ENCODE data around the gene TEX261.
"Not testable (repeated sequence)": the region's sequence is repeated elsewhere in the genome, so short reads cannot be mapped to it uniquely, and the experiment has no call there.

Gene TEX261

DNA sequence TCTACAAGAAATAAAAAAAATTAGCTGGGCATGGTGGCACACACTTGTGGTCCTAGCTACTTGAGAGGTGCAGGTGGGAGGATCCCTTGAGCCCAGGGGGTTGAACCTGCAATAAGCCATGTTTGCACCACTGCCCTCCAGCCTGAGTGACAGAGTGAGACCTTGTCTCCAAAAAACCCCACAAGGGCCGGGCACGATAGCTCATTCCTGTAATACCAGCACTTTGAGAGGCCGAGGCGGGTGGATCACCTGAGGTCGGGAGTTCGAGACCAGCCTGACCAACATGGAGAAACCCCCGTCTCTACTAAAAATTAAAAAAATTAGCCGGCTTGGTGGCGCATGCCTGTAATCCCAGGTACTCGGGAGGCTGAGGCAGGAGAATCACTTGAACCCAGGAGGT is 5.3 kb upstream of the TEX261 start:
- DNase-seq, result not testable (repeated sequence)

DNA sequence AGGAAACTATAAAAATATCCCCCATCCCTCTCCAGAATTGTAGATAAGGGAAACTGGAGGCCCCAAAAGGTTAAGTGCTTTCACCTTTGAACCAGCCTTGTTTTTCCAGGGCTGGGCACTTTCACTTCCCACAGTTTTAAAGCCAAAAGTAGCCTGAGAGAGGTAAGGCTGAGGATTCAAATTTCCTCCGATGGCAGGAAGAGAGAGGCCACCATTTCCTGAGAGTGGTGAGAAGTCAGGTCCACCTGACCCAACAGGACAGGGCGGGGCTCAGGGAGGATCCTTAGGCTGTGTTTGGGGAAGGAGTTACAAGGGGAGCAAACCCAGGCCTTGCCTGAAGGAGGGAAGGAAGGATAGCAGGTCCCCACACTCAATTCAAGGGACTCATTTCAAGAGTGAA is 4.7 kb upstream of the TEX261 start:
- DNase-seq, result no peak

- DNase-seq, result not testable (repeated sequence)
These were observed 4.2 kb upstream of the TEX261 start for GRCh38 chr2:70998885-70999284.

DNA sequence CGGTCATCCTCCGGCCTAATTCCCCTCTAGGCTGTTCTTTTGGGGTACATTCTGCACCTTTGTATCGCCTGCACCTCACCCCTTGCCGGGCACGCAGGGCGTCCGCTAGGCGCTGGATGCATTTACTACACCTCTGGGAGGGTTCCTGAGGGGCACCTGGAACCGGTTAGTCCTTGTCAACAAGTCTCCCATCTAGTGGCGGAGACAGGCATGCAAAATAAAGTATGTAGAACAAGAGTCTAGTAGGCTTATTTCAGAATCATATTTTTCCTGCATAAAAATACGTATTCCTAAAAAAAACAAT is 705 bp upstream of the TEX261 start:
- peak; percentile 33 for DNase-seq

DNA sequence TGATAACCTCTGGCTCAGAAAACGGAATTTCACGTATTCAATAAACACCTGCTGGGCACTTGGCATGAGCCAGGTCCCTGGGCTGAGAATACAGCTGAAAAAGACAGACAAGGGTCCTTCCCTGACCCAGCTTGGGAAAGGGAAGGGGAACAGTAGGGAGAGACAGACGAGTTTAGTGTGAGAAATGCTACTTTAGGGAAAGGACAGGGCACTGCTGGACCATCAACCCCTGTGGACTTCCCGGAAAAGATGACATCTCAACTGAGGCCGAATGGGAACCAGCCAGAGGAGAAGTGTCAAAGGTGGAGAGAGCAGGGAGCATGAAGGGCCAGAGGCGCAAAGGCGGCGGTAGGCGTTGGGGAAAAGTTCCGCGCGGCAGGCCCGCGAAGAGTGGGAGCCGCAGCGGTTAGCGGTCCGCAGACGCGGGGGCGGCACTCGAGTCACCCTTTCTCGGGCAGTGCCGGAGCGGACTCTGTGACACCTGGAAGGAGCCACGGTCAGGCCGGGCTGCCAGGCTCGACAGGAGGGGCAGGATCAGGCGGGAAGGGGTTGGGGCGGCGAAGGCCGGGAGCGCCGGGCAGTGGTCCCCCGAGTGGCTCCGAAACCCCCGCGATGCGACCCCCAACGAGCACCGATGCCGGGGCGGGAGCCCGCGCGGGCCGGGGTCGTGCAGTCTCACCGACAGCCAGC is 519 bp downstream of the TEX261 start:
- DNase-seq, result no peak

DNA sequence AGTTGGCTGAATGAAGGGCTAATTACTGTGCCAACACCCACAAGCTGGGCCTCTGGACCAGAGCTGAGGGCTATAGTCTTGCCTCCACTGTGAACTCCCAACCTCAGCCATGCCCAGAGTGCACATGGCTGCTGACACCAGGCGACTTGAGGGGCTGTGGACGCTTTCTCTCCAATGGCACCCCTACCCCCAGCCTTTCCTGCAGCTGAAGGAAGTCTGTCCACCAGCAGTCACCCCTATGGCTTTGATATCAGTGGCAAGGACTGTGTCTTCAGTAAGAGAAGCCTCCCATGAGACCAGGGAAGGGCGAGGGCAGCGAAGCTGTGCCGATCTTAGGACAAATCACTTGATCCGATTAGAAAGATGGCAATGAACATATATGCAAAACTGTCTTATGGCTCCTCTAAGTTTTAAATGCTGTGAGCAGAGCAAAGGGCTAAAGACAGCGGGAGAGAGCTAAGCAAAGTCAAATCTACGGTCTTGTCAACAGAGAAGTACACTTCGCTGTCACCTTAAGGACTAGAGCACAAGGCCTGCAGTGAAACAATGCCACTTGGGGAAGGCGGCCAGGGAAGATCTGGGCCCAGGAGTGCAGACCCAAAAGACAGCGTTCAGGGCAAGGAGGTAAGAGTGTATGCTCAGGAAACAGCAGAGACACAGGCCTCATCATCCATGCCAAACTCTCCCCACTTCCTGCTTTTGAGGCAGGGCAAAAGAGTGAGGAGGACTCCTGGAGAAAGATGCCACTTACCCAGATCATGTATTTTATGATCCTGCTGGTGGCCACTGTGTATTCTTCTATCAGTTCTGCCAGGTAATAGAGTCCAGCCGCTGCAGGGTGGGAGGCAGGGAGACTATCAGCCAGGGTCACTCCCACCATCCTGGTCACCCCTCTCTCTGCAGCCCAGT is 1.5 kb downstream of the TEX261 start:
- DNase-seq, result no peak

DNA sequence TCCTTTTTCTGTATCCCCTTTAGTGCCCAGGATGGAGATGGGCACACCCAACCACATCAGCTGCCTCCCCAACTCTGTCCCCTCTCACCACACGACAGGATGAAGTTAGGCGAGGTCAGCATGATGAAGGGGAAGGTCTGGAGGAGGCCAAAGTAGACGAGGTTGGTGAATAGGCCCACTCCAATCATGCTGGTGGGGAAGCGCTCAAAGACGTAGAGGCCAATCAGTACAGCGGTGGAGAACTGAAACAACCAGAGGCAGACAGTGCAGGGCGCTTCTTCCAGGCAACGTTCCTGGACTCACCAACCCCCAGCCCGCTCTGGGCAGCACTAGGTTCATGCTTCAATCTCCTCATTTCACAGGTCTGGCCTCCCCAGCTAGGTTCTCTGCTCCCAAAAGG is 2.9 kb downstream of the TEX261 start:
- no peak for DNase-seq

DNA sequence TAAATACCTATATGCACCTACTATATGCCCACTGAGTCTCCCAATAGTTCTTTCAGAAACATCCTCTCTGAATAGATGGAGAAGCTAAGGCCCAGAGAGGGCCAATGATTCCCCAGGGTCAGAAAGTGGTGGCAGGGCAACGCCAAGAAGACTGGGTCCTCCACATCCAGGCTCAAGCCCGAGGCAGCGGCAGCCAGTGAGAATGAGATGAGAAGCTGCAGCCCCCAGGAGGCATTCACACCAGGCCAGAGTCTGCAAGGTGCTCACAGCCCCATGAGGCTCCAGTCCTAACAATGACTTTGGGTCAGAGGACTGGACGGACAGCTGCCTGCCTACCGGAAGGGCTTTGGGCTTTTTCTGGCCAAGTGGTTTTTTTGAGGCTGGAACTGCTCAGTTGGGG is 3.5 kb downstream of the TEX261 start:
- no peak for DNase-seq

GRCh38 chr2:70990216-70990615 is 4.5 kb downstream of the TEX261 start:
- no peak for DNase-seq

GRCh38 chr2:70988726-70989648 is 5.7 kb downstream of the TEX261 start:
- DNase-seq, result no peak

- no peak for DNase-seq
These were observed 6.5 kb downstream of the TEX261 start for GRCh38 chr2:70988151-70988550.

- DNase-seq, result no peak
These were observed 7.3 kb downstream of the TEX261 start for GRCh38 chr2:70987386-70987785.

DNA sequence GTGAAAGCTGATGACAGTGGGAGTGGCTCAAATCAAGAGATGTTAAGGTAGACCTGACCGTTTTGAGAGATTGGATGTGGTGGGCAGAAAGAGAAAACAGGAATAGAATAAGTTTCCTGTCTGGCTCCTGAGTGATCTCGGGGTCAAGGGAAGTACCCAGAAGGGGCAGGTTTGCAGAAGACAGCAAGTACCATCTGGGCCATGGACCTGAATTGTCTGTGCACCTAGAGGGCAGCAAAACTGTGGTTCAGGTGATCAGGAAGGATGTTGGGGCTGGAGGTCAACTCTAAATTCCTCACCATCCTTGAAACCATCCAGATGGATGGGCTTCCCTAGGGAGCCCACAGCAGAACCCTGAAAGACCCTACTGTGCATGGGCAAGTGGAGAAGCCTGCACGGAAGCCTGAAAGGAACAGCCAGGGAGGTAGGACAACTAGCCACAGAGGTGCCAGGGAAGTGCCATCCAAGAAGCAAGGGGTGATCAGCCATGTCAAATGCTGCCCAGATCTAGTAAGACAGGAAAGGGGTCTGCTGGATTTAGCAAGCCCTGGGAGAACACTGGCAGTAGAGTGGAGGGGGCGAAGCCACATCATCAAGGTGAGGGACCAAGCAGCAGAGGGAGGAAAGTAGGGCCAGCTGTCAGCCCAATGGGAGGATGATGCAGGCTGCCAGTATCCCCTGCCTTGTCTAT is 8.0 kb downstream of the TEX261 start:
- no peak for DNase-seq

DNA sequence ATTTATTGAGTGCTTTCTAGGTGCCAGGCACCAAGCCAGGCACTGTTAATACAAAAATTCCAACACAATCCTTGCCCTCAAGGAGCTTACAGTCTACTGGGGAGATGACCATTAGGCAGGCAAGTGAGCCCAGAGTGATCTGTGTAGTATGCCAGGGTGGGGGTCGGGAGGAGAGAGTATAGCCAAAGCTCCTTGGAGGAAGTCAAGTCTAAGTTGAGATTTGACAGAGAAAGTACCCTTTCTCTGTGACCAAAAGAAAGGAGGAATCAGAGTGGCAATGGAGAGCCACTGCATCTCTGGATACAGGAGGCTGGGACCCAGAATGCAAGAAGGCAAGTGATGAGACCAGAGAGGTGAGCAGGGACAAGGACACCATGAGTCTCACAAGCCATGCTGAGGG is 8.7 kb downstream of the TEX261 start:
- DNase-seq, result no peak

DNA sequence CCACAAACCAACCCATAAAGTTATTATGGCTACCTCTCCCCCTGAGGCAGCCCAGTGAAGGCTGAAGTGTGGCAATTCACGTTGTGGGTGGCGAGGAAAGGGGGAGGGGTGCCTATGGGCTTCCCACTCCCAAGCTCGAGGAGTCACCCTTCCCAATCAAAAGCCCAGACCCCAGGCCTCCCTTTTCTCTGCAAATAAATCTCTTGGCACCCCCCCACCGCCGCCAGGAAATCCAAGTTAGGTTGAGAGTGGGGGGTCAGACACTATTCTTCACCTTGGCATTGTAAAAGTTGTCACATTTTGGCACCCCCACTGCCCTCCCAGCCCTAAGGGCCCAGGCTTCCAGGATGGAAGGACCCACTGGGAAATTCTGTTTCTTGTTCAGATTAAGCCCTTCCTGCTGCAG is 9.4 kb downstream of the TEX261 start:
- no peak for DNase-seq

DNA sequence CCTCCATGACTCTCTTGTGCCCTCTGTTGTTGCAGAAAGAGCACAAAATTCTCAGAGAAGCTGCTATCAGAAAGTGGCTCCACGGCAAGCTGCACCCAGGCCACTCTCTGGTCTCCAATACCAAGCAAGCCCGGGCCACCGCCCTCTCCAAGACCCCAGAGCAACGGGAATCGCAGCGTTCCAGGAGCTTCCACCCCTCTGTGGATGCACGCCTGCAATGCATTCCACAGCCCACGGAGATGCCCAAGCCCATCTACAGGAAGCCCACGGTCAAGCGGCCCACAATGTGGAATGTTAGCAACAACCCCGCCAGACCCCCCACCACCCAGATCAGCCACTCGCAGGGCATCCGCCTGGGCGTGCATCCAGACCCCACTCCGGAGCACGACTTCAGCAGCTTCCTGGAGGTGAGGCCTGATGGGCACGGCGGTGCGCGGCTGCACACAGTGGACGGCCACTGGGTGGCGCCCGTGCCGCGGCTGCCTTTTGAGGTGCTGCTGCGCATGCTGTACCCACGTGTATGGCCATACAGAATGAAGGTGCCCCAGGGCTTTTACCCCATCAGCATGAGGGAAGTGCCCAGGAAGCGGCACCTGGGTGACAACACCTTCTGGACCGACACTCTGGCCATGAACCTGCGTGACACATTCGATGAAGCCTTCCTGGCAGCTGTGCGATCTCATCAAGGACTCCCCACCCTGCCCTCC is 9.9 kb downstream of the TEX261 start:
- no peak for DNase-seq

- no peak for DNase-seq
These were observed 10.5 kb downstream of the TEX261 start for GRCh38 chr2:70984228-70984575.

- DNase-seq, result no peak
These were observed 11.0 kb downstream of the TEX261 start for GRCh38 chr2:70983506-70984227.

- DNase-seq, result no peak
These were observed 11.7 kb downstream of the TEX261 start for GRCh38 chr2:70982971-70983370.

DNA sequence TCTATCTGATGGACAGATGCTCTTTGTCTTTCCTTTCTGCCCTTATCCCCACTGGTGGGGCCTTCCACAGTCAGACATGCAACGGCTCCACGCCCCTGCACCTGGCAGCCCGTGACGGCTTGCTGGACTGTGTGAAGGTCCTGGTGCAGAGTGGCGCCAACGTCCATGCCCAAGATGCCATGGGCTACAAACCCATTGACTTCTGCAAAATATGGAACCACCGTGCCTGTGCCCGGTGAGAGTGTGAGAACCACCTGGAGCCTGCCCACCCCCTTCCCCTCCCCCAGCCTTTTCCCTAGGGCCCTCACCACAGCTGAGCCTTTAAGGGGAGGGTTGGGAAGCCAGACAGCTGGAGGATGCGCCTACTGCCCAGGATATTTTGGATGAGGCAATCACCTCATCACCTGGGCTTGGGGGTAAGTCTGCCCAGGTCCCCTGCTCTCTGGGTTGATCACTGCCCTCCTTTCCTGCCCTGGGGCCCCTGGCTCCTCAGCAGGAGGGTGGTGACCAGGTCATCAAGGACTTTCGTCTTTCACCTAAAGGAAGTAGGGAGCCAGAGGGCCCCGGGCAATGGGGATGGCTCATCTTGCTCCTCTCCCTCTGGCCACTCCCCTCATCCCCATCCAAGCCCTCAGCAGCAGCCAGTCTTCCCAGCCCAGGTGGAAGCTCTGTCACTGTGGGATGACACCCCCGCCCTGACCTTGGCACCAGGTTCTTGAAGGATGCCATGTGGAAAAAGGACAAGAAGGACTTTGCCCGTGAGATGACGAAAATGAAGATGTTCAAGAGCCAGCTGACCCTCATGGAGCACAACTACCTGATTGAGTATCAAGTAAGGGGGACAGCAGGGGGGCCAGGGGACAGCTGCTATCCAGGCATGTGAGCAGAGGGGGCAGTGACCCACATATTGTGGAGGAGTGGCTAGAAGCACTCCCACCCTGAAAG is 12.5 kb downstream of the TEX261 start:
- DNase-seq, result no peak

All from KG1 (cell line).